NCI-H446 treated with DMSO at 0.1 percent for 48 hours (cell line): ENCODE results near the gene PIAS1.
"Not testable (repeated sequence)": the region's sequence is repeated elsewhere in the genome, so short reads cannot be mapped to it uniquely, and the experiment has no call there.

ENCODE experiments used
- DNase-seq: peaks from one replicate; lab custom pipeline; 2025; lab: John Stamatoyannopoulos, UW

PIAS1 gene

GRCh38 chr15:68124700-68125099, 70.6 kb downstream of the PIAS1 start:
- DNase-seq = no peak

GRCh38 chr15:68126396-68126795, 72.3 kb downstream of the PIAS1 start:
- DNase-seq = no peak

- no peak for DNase-seq
These were observed 75.0 kb downstream of the PIAS1 start for GRCh38 chr15:68129072-68129471.

GRCh38 chr15:68130851-68131250, 76.7 kb downstream of the PIAS1 start:
- no peak for DNase-seq

GRCh38 chr15:68137096-68137495, 83.0 kb downstream of the PIAS1 start:
- no peak for DNase-seq

- DNase-seq = no peak
These were observed 89.0 kb downstream of the PIAS1 start for GRCh38 chr15:68143129-68143528.

- DNase-seq = no peak
These were observed 89.7 kb downstream of the PIAS1 start for GRCh38 chr15:68143785-68144184.

GRCh38 chr15:68145706-68146105, 91.6 kb downstream of the PIAS1 start:
- DNase-seq = no peak

- no peak for DNase-seq
These were observed 93.9 kb downstream of the PIAS1 start for GRCh38 chr15:68148039-68148438.

- DNase-seq = no peak
These were observed 94.9 kb downstream of the PIAS1 start for GRCh38 chr15:68149059-68149458.

- DNase-seq = no peak
These were observed 96.1 kb downstream of the PIAS1 start for GRCh38 chr15:68150187-68150586.

GRCh38 chr15:68151277-68151676, 97.2 kb downstream of the PIAS1 start:
- DNase-seq = no peak

GRCh38 chr15:68152342-68152741, 98.2 kb downstream of the PIAS1 start:
- no peak for DNase-seq

GRCh38 chr15:68154923-68155559, 100.9 kb downstream of the PIAS1 start:
- peak; percentile 44 for DNase-seq

- no peak for DNase-seq
These were observed 103.0 kb downstream of the PIAS1 start for GRCh38 chr15:68157074-68157473.

- no peak for DNase-seq
These were observed 104.0 kb downstream of the PIAS1 start for GRCh38 chr15:68158046-68158628.

- no peak for DNase-seq
These were observed 109.1 kb downstream of the PIAS1 start for GRCh38 chr15:68163191-68163590.

- no peak for DNase-seq
These were observed 112.7 kb downstream of the PIAS1 start for GRCh38 chr15:68166847-68167246.

GRCh38 chr15:68172037-68172436, 117.9 kb downstream of the PIAS1 start:
- DNase-seq = not testable (repeated sequence)

GRCh38 chr15:68173119-68173518, 119.0 kb downstream of the PIAS1 start:
- DNase-seq = no peak

GRCh38 chr15:68175526-68175925, 121.4 kb downstream of the PIAS1 start:
- DNase-seq = no peak

GRCh38 chr15:68176601-68177000, 122.5 kb downstream of the PIAS1 start:
- no peak for DNase-seq

- DNase-seq = no peak
These were observed 123.6 kb downstream of the PIAS1 start for GRCh38 chr15:68177742-68178141.
